Activated T-cell treated with anti-CD3 and anti-CD28 coated beads for 24 hours (primary cell): Measurements from ENCODE around the gene FCHO1.
"Not testable (repeated sequence)": the region's sequence is repeated elsewhere in the genome, so short reads cannot be mapped to it uniquely, and the experiment has no call there.

Experiments
- DNase-seq: peaks from one replicate; pipeline ENCODE4 v3.0.0-alpha.2; 2020; ENCODE audit warnings: low read depth

Gene FCHO1

GRCh38 chr19:17794412-17794730, 43.1 kb downstream of the FCHO1 start:
- DNase-seq: no peak

DNA sequence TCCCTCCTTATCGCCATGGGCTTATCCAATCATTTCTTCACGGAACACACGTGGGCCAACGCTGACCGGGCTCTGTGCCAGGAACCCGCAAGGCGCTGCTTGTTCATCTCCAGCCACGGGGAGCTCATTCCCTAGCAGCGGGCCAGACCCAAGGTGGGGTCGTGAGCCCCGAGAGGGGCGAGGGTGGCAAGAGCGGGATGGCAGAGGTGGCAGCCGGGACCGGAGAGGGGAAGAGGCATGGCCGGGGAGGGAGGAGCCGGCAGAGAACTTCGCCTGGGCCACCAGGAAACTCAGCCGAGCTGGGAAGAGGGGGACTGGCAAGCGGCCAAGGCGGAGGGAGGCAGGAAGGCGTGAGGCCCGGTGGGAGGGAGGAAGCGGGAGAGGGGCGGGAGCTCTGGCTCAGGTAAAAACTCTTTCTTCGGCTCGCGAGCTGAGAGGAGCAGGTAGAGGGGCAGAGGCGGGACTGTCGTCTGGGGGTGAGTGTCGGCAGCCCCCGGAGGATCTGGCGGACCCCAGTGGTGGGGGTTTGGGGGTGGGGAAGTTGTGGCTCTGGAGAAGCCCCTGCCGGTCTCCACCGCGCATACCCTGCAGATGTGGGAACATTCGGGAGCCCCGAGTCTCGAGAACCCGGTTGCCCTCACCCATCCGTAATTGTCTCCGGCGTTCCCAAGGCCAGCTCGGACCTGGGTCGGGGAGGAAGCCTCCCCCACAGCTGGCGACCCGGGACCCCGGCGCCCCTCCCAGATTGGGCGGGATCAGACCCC, 43.6 kb downstream of the FCHO1 start, which contains the start of gene B3GNT3:
B3GNT3 (plus strand) TSS at position 408 of the 764 bp plus-strand sequence. CDS start 12,670 bp downstream, outside the sequence.
- no peak for DNase-seq

GRCh38 chr19:17795495-17795856, 44.2 kb downstream of the FCHO1 start:
- no peak for DNase-seq

- DNase-seq: no peak
These were observed 44.9 kb downstream of the FCHO1 start for GRCh38 chr19:17796013-17796837.

- DNase-seq: no peak
These were observed 45.7 kb downstream of the FCHO1 start for GRCh38 chr19:17796838-17797423.

GRCh38 chr19:17797424-17798201, 46.3 kb downstream of the FCHO1 start:
- peak; percentile 50 for DNase-seq

DNA sequence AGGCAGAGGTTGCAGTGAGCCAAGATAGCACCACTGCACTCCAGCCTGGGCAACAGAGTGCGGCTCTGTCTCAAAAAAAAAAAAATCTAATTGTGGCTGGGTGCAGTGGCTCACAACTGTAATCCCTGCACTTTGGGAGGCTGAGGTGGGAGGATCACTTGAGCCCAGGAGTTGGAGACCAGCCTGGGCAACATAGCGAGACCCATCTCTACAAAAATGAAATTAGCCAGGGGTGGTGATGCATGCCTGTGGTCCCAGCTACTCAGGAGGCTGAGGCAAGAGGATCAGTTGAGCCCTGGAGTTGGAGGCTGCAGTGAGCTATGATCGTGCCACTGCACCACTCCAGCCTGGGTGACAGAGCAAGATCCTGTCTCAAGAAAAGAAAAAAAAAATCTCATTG, 47.3 kb downstream of the FCHO1 start:
- DNase-seq: not testable (repeated sequence)

GRCh38 chr19:17802137-17802858, 51.0 kb downstream of the FCHO1 start:
- DNase-seq: no peak

DNA sequence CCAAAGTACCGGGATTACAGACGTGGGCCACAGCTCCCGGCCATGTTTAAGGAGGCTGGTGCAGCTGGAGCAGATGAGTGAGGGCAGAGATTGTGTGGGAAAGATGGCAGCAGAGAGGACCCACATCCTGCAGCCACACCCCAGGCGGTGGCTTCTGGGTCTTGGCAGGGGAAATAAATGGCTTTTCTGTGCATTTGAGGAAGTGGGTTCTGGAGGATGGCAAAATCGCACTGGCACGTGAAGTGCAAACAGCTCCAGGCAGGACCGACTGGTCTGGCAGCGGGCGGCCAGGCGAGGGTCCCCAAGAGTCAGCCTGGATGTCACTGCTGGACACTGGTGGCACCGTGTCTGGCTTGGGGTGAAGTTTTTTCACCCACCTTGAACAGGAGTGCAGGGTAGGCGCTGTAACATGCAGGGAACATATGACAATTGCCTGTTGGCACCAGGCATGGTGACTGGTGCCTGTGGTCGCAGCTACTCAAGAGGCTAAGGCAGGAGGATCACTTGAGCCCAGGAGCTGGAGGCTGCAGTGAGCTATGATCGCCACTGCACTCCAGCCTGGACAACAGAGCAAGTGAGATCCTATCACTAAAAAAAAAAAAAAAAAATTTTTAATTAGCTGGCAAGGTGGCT, 52.1 kb downstream of the FCHO1 start:
- no peak for DNase-seq

DNA sequence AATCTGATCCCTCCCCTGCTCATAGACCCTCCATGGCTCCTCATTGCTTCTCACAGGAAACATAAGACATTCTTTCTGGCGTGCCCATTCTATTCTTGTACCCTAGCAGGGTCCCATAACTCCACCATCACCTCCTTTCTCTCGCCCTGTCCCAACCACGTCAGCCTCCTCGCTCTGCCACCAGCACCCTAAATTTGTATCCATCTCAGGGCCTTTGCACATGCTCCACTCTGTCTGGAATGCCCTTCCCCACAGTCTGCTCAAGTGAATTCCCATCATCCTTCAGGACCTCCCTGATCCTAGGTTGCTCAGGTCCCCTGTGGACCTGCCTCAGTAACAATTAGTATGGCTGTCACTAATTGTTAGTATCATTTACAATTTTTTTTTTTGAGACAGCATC, 54.1 kb downstream of the FCHO1 start:
- DNase-seq: no peak

- DNase-seq: no peak
These were observed 55.7 kb downstream of the FCHO1 start for GRCh38 chr19:17806945-17807344.

DNA sequence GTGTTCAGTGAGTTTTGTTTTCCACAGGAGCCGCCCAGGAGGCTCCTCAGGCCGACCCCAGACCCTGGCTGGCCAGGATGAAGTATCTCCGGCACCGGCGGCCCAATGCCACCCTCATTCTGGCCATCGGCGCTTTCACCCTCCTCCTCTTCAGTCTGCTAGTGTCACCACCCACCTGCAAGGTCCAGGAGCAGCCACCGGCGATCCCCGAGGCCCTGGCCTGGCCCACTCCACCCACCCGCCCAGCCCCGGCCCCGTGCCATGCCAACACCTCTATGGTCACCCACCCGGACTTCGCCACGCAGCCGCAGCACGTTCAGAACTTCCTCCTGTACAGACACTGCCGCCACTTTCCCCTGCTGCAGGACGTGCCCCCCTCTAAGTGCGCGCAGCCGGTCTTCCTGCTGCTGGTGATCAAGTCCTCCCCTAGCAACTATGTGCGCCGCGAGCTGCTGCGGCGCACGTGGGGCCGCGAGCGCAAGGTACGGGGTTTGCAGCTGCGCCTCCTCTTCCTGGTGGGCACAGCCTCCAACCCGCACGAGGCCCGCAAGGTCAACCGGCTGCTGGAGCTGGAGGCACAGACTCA, 56.5 kb downstream of the FCHO1 start:
- DNase-seq: no peak

DNA sequence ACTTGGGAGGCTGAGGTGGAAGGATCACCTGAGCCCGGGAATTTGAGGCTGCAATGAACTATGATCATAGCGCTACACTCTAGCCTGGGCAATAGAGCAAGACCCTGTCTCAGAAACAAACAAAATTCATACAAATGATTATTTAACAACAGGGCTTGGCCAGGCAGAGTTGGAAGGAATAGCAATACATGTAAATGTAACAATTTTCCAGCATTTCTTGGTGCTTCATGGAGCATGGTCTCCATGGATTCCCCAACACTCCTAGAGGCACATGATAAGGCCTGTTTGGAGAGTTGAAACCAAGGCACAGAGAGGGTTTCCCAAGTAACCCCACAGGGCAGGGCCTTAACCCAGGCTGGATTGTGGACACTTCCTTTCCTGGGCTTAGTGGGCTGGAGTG, 59.8 kb downstream of the FCHO1 start:
- DNase-seq: no peak

DNA sequence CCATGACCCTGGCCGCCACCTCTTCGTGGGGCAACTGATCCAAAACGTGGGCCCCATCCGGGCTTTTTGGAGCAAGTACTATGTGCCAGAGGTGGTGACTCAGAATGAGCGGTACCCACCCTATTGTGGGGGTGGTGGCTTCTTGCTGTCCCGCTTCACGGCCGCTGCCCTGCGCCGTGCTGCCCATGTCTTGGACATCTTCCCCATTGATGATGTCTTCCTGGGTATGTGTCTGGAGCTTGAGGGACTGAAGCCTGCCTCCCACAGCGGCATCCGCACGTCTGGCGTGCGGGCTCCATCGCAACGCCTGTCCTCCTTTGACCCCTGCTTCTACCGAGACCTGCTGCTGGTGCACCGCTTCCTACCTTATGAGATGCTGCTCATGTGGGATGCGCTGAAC, 60.4 kb downstream of the FCHO1 start:
- no peak for DNase-seq

DNA sequence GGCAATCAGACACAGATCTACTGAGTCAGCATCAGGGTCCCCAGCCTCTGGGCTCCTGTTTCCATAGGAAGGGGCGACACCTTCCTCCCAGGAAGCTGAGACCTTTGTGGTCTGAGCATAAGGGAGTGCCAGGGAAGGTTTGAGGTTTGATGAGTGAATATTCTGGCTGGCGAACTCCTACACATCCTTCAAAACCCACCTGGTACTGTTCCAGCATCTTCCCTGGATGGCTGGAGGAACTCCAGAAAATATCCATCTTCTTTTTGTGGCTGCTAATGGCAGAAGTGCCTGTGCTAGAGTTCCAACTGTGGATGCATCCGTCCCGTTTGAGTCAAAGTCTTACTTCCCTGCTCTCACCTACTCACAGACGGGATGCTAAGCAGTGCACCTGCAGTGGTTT, 60.8 kb downstream of the FCHO1 start:
- DNase-seq: no peak

GRCh38 chr19:17817668-17818363, 66.5 kb downstream of the FCHO1 start:
- no peak for DNase-seq

DNA sequence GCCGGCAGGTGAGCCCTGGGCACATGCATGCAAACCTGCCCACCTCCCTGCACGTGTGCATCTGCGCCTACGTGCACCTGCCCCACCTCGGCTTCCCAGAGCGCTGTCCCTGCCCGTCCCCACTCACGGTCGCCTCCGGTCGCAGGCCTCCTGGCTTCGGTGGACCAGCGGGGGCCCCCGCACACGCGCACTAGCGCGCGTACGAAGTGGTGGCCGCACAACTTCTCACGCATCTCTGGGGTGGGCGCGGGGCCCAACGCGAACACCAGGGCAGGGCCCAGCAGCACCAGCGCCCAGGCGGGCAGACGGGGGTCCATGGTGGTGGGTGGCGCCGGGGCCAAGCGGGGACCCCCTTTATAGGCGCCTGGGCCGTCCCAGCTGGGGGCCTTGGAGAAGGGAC, 69.9 kb downstream of the FCHO1 start, which contains the start of gene INSL3:
INSL3 (minus strand) TSS at position 330 of the 400 bp plus-strand sequence; CDS start at position 317, 13 bp downstream.
- no peak for DNase-seq

DNA sequence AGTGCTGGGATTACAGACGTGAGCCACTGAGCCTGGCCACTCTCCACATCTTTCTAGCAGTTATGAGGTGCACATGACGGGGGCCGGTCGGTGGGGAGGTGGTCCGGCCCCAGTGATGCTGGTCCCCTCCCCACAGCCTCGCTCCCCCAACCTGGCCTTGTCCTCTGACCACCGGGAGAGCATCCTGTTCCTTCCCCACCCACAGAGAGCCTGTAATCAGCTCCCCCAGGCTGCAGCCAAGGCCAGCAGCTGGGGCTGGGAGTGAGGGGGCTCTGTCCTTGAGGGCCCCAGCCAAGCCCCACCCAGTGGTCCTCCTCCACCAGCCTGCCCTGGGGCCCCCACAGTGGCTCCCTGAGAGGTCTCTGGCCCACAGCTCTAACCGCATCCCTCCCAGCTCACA, 73.1 kb downstream of the FCHO1 start:
- no peak for DNase-seq

GRCh38 chr19:17826508-17827056, 75.3 kb downstream of the FCHO1 start:
- no peak for DNase-seq
